ENCODE data around the gene NSUN5.
"Not testable (repeated sequence)": the region's sequence is repeated elsewhere in the genome, so short reads cannot be mapped to it uniquely, and the experiment has no call there.

Gene NSUN5

DNA sequence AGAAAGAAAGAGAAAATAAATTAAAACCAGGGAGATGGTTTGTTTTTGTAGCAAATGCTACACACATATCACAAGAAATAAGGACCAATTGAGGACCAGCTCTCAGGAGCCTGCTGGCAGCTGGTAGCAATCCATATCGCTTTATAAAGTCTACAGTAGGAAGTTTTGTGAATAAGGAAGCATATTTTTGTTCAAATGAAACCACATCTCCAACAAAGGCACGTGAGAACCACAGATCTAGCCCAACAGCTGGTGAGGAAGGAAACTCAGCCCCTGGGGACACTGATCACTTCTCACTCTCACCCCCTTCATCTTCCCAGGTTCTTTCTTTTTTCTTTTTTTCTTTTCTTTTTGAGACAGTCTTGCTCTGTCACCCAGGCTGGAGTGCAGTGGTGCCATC is 46.2 kb downstream of the NSUN5 start:
- H3K9me3 Mint-ChIP-seq; H3K4me1 Mint-ChIP-seq; H3K4me3 Mint-ChIP-seq; DNase-seq; H3K36me3 Mint-ChIP-seq (ENCODE audit: low read depth); H3K27ac Mint-ChIP-seq; H3K27me3 Mint-ChIP-seq (ENCODE audit: low read depth, poor library complexity): not testable (repeated sequence)

Data from nephron progenitor cell (in vitro differentiated cells).